MM.1S (cell line): Measurements from ENCODE around the gene POC1B.
A peak's percentile ranks its signal among the peaks of the same experiment; 100 is the strongest.

Experiments
- DNase-seq: peaks from one replicate; pipeline ENCODE4 v3.0.0-alpha.2; 2015
- H2AFZ ChIP-seq: fragments of 300-600 bp; sonication (generic); 2 replicates; pipeline ENCODE4 v1.6.0; 2016; ENCODE audit warnings: antibody characterized with exemption, low read length
- H3F3A ChIP-seq: fragments of 300-600 bp; sonication (generic); 2 replicates; pipeline ENCODE4 v1.6.1; 2016; ENCODE audit warnings: mild to moderate bottlenecking, antibody characterized with exemption, low read length, moderate library complexity, mixed read lengths; ENCODE audit not compliant: insufficient read depth
- H3K27ac ChIP-seq: fragments of 300-600 bp; sonication (generic); 2 replicates; pipeline ENCODE4 v1.5.1; 2016; ENCODE audit warnings: mild to moderate bottlenecking, low read length
- H3K27me3 ChIP-seq: fragments of 300-600 bp; sonication (generic); replicated peaks from 2 replicates; pipeline ENCODE4 v1.6.0; 2016; ENCODE audit warnings: low read length; ENCODE audit not compliant: insufficient read depth
- H3K36me3 ChIP-seq: fragments of 300-600 bp; sonication (generic); replicated peaks from 2 replicates; pipeline ENCODE4 v1.6.1; 2016; ENCODE audit warnings: mild to moderate bottlenecking, low read length, mixed read lengths; ENCODE audit not compliant: insufficient read depth
- H3K4me1 ChIP-seq: fragments of 300-600 bp; sonication (generic); 2 replicates; pipeline ENCODE4 v1.6.1; 2016; ENCODE audit warnings: low read length, mixed read lengths
- H3K4me2 ChIP-seq: fragments of 300-600 bp; sonication (generic); 2 replicates; pipeline ENCODE4 v1.6.0; 2016; ENCODE audit warnings: low read depth, low read length
- H3K4me3 ChIP-seq: fragments of 300-600 bp; sonication (generic); 2 replicates; pipeline ENCODE4 v1.5.1; 2016; ENCODE audit warnings: low read length, mixed read lengths
- H3K79me2 ChIP-seq: fragments of 300-600 bp; sonication (generic); 2 replicates; pipeline ENCODE4 v1.6.1; 2016; ENCODE audit warnings: mixed run types, low read length, mixed read lengths
- H3K9ac ChIP-seq: fragments of 300-600 bp; sonication (generic); 2 replicates; pipeline ENCODE4 v1.6.1; 2016; ENCODE audit warnings: low read length, mixed read lengths
- H3K9me2 ChIP-seq: fragments of 300-600 bp; sonication (generic); replicated peaks from 2 replicates; pipeline ENCODE4 v1.6.1; 2016; ENCODE audit warnings: mild to moderate bottlenecking, low read length, mixed read lengths; ENCODE audit not compliant: insufficient read depth
- H3K9me3 ChIP-seq: fragments of 300-600 bp; sonication (generic); replicated peaks from 2 replicates; pipeline ENCODE4 v1.6.1; 2016; ENCODE audit warnings: mild to moderate bottlenecking, low read length, mixed read lengths; ENCODE audit not compliant: insufficient read depth
- H4K20me1 ChIP-seq: fragments of 300-600 bp; sonication (generic); 2 replicates; pipeline ENCODE4 v1.6.1; 2016; ENCODE audit warnings: mild to moderate bottlenecking, low read length, moderate library complexity, mixed read lengths; ENCODE audit not compliant: insufficient read depth
- EZH2 ChIP-seq: fragments of 300-600 bp; sonication (generic); optimal IDR thresholded peaks from 2 replicates; pipeline ENCODE3; 2017; ENCODE audit warnings: low read depth, mild to moderate bottlenecking, antibody characterized with exemption, low read length, mixed read lengths
- EZH2phosphoT487 ChIP-seq: fragments of 300-600 bp; sonication (generic); IDR thresholded peaks from 2 replicates; pipeline ENCODE4 v1.6.1; 2018; ENCODE audit warnings: antibody characterized with exemption, low read length
- TF ChIP-seq, protein P1 (sequence below): fragments of 300-600 bp; sonication (generic); IDR thresholded peaks from 2 replicates; pipeline ENCODE4 v1.5.1; 2016; ENCODE audit warnings: antibody characterized with exemption, low read length, mixed read lengths

The POC1B gene

DNA sequence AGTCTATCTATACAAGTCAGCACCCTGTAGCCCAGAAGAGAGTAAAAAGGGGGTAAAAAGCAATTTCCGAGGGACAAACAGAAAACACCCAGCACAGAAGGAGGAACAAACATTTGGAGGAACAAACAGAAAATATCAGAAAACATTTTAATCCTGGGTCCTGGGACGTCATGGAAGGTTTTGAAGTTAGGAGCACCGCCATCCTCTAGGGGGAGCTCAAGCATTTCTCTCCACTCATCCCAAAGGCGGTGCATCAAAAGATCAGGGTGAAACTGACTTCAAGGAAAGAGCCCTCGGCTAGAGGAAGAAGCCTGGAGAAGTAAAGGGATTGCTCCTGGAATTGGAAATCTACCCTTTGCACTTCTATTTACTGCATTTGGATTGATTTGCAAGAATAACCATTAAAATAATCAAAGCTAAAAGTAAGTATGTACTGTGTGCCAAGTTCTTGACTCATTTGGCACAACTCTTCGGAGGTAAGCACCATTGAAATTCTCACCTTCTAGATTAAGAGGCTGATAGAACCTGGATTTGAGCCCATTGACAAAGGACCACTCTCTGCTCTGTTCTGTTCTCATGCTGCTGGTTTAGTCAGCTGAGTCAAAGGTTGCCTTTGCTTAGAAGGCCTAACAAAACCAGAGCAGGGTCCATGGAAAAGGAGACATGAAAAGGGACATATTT lies 17.2 kb upstream of the POC1B start:
- H4K20me1 ChIP-seq, result no peaks in the 10 kb centered on the region
- no peak overlapping the region for H2AFZ ChIP-seq
- H3F3A ChIP-seq, result no peaks in the 10 kb centered on the region
- no peak overlapping the region for H3K4me2 ChIP-seq
- H3K9ac ChIP-seq, result no peak overlapping the region
- DNase-seq, result peak; percentile 68
- no peak overlapping the region for H3K27ac ChIP-seq
- H3K4me3 ChIP-seq, result no peak overlapping the region
- H3K36me3 ChIP-seq, result no peaks in the 10 kb centered on the region
- H3K27me3 ChIP-seq, result no peaks in the 10 kb centered on the region
- no peaks in the 10 kb centered on the region for H3K9me2 ChIP-seq
- TF ChIP-seq, protein P1, sequence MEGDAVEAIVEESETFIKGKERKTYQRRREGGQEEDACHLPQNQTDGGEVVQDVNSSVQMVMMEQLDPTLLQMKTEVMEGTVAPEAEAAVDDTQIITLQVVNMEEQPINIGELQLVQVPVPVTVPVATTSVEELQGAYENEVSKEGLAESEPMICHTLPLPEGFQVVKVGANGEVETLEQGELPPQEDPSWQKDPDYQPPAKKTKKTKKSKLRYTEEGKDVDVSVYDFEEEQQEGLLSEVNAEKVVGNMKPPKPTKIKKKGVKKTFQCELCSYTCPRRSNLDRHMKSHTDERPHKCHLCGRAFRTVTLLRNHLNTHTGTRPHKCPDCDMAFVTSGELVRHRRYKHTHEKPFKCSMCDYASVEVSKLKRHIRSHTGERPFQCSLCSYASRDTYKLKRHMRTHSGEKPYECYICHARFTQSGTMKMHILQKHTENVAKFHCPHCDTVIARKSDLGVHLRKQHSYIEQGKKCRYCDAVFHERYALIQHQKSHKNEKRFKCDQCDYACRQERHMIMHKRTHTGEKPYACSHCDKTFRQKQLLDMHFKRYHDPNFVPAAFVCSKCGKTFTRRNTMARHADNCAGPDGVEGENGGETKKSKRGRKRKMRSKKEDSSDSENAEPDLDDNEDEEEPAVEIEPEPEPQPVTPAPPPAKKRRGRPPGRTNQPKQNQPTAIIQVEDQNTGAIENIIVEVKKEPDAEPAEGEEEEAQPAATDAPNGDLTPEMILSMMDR, result peak; percentile 90
- TF ChIP-seq EZH2phosphoT487, result no peak
- H3K79me2 ChIP-seq, result no peaks in the 10 kb centered on the region
- H3K9me3 ChIP-seq, result no peaks in the 10 kb centered on the region
- no peaks in the 10 kb centered on the region for H3K4me1 ChIP-seq

DNA sequence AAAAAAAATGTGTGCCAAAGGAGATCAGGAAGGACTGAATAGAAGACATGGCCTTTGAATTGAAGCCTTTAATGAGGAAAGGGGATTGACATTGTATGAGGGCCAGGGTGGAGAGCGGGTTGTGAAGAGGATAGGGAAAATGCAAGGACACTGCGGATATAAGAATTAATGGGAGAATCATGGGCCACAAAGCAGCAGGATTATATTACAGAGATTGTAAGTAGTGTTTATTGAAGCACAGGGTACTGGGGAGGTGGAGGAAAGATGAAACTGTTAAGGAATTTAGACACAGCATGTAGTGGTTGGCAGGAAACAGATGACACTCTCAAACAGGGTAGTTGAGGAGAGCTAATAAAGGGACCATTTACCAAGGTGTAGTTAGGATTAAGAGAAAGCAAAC lies 16.4 kb upstream of the POC1B start:
- DNase-seq, result no peak
- H3K4me2 ChIP-seq, result no peak overlapping the region
- no peaks in the 10 kb centered on the region for H3F3A ChIP-seq
- H3K9ac ChIP-seq, result no peak overlapping the region
- H3K36me3 ChIP-seq, result no peaks in the 10 kb centered on the region
- no peaks in the 10 kb centered on the region for H3K4me1 ChIP-seq
- H3K4me3 ChIP-seq, result no peak overlapping the region
- H4K20me1 ChIP-seq, result no peaks in the 10 kb centered on the region
- H3K27ac ChIP-seq, result no peak overlapping the region
- no peaks in the 10 kb centered on the region for H3K79me2 ChIP-seq
- H3K9me2 ChIP-seq, result no peaks in the 10 kb centered on the region
- H3K9me3 ChIP-seq, result no peaks in the 10 kb centered on the region
- H2AFZ ChIP-seq, result no peak overlapping the region
- no peaks in the 10 kb centered on the region for H3K27me3 ChIP-seq
- TF ChIP-seq EZH2phosphoT487 (no peak), EZH2 (no peak)
- TF ChIP-seq, protein P1, result no peak

DNA sequence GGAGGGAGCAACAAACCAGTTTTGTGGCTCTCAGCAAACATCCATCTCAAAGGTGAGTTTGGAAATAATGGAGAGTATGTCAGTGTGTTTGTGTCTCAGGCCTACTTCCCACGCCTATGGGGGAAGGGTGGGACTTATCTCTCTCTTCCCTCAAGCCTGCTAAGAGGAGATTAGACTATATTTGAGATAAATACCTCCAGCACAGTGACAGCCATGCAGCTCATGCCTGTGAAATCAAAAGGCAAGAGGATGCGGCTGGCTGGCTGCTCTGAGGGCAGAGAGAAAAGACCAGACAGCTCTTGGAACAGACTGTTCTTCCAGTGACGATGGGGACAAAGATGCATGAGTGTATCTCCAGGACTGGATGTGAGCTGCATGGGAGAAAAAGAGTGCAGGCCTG lies 14.7 kb upstream of the POC1B start:
- no peak overlapping the region for H3K9ac ChIP-seq
- no peak overlapping the region for H3K4me2 ChIP-seq
- no peaks in the 10 kb centered on the region for H4K20me1 ChIP-seq
- H3F3A ChIP-seq, result no peaks in the 10 kb centered on the region
- H3K4me1 ChIP-seq, result no peaks in the 10 kb centered on the region
- no peak for DNase-seq
- H3K27ac ChIP-seq, result no peak overlapping the region
- no peaks in the 10 kb centered on the region for H3K27me3 ChIP-seq
- no peaks in the 10 kb centered on the region for H3K79me2 ChIP-seq
- H3K9me3 ChIP-seq, result no peaks in the 10 kb centered on the region
- H3K4me3 ChIP-seq, result no peak overlapping the region
- H2AFZ ChIP-seq, result no peak overlapping the region
- H3K36me3 ChIP-seq, result no peaks in the 10 kb centered on the region
- no peaks in the 10 kb centered on the region for H3K9me2 ChIP-seq
- TF ChIP-seq, protein P1, result no peak
- TF ChIP-seq EZH2phosphoT487 (no peak), EZH2 (no peak)
